Loucy (cell line): Measurements from ENCODE around the gene STAC2.

Experiments
- EZH2phosphoT487 ChIP-seq: fragments of 200-600 bp; IDR thresholded peaks from 2 replicates; pipeline ENCODE4 v1.6.1; 2018; ENCODE audit warnings: antibody characterized with exemption, mild to moderate bottlenecking, moderate library complexity, borderline replicate concordance
- TF ChIP-seq, protein P1 (sequence below): fragments of 200-600 bp; sonication (generic); conservative IDR thresholded peaks from 2 replicates; pipeline ENCODE4 v1.5.1; 2014; ENCODE audit warnings: mild to moderate bottlenecking, antibody characterized with exemption, low read length

DNA sequence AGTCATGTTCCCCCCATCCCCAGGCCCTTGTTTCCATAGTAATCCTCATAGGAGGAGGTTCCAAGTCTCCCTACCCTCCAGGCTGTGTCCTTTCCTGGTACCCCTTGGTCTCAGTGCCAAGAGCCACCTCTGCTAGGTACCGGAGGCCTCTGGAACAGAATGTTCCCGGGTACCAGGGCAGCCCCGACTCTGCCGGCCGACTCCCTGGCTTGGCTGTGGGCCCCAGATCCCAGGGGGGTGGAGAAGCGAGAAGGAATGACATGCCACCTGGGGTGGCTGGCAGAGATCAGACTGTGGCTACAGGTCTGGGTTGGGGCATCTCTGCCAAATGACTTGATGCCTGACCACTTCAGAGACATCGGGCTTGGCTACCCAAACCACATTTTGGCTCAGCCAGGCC is 3.6 kb downstream of the STAC2 start:
- TF ChIP-seq, protein P1, sequence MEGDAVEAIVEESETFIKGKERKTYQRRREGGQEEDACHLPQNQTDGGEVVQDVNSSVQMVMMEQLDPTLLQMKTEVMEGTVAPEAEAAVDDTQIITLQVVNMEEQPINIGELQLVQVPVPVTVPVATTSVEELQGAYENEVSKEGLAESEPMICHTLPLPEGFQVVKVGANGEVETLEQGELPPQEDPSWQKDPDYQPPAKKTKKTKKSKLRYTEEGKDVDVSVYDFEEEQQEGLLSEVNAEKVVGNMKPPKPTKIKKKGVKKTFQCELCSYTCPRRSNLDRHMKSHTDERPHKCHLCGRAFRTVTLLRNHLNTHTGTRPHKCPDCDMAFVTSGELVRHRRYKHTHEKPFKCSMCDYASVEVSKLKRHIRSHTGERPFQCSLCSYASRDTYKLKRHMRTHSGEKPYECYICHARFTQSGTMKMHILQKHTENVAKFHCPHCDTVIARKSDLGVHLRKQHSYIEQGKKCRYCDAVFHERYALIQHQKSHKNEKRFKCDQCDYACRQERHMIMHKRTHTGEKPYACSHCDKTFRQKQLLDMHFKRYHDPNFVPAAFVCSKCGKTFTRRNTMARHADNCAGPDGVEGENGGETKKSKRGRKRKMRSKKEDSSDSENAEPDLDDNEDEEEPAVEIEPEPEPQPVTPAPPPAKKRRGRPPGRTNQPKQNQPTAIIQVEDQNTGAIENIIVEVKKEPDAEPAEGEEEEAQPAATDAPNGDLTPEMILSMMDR = no peak
- no peak for TF ChIP-seq EZH2phosphoT487
